ENCODE results near the gene ANAPC10. TPM values are rescaled to one million over a fixed set of nuclear protein-coding genes. Genes with fewer than 3 reads are reported as not detected.
"Not testable (repeated sequence)": the region's sequence is repeated elsewhere in the genome, so short reads cannot be mapped to it uniquely, and the experiment has no call there.

The ANAPC10 gene
- total RNA-seq, 1 donor from 2014 or later, result 20.8 TPM

DNA sequence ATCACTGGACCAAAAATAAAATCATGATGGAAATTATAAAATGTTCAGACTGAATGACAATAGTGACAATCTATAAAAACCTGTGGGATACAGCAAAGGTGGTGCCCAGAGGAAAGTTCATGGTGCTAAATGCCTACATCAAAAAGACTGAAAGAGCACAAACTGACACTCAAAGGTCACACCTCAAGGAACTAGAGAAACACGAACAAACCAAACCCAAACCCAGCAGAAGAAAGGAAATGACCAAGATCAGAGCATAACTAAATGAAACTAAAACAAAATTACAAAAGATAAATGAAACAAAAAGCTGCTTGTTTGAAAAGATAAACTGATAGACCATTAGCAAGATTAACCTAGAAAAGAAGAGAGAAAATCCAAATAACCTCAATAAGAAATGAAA is 78.7 kb downstream of the ANAPC10 start:
- intact Hi-C loops (cut with DNase I), result no loop called here
- DNase-seq (ENCODE audit: low spot score), result no peak

DNA sequence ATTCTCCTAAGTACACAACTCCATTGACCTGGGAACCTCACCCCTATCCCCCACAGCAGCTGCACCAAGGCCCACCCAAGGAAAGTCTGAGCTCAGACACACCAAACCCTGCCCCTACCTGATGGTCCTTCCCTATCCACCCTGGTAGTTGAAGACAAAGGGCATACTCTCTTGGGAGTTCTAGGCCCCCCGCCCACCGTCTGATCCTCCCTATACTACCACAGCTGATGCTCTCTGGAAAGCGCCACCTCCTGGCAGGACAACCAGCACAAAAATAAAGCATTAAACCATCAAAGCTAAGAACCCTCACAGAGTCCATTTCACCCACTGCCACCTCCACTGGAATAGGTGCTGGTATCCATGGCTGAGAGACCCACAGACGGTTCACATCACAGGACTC is 83.6 kb downstream of the ANAPC10 start:
- intact Hi-C loops (cut with DNase I), result no loop called here
- DNase-seq (ENCODE audit: low spot score), result no peak

GRCh38 chr4:145012841-145013240 is 85.2 kb downstream of the ANAPC10 start:
- DNase-seq (ENCODE audit: low spot score), result no peak
- intact Hi-C loops (cut with DNase I), result no loop called here

GRCh38 chr4:145011636-145012035 is 86.4 kb downstream of the ANAPC10 start:
- no peak for DNase-seq (ENCODE audit: low spot score)
- intact Hi-C loops (cut with DNase I), result no loop called here

DNA sequence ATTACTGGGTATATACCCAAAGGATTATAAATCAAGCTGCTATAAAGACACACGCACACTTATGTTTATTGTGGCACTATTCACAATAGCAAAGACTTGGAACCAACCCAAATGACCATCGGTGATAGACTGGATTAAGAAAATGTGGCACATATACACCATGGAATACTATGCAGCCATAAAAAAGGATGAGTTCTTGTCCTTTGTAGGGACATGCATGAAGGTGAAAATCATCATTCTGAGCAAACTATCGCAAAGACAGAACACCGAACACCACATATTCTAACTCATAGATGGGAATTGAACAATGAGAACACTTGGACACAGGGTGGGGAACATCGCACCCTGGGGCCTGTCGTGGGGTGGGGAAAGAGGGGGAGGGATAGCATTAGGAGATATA is 87.7 kb downstream of the ANAPC10 start:
- intact Hi-C loops (cut with DNase I); DNase-seq (ENCODE audit: low spot score): not testable (repeated sequence)

- intact Hi-C loops (cut with DNase I), result no loop called here
- DNase-seq (ENCODE audit: low spot score), result no peak
Measured at GRCh38 chr4:145003675-145004074, 94.3 kb downstream of the ANAPC10 start.

GRCh38 chr4:145001635-145002034 is 96.4 kb downstream of the ANAPC10 start:
- no peak for DNase-seq (ENCODE audit: low spot score)
- intact Hi-C loops (cut with DNase I), result no loop called here

DNA sequence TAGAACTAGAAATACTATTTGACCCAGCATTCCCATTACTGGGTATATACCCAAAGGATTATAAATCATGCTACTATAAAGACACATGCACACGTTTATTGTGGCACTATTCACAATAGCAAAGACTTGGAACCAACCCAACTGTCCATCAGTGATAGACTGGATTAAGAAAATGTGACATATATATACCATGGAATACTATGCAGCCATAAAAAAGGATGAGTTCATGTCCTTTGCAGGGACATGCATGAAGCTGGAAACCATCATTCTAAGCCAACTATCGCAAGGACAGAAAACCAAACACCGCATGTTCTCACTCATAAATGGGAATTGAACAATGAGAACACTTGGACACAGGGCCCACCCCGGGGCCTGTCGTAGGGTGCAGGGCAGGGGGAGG is 97.3 kb downstream of the ANAPC10 start:
- intact Hi-C loops (cut with DNase I); DNase-seq (ENCODE audit: low spot score): not testable (repeated sequence)

DNA sequence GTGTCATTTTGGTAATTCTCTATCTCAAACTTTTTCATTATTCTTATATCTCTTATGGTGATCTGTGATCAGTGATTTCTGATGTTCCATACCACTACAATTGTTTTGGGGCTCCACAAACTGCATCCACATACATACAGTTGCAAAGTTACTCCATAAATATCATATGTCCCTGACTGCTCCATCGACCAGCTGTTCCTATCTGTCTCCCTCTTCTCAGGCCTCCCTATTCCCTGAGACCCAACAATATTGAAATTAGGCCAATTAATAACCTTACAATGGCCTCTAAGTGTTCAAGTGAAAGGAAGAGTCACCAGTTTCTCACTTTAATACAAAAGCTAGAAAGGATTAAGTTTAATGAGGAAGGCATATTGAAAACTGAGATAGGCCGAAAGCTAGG is 108.7 kb downstream of the ANAPC10 start:
- DNase-seq (ENCODE audit: low spot score), result no peak
- intact Hi-C loops (cut with DNase I), result no loop called here

DNA sequence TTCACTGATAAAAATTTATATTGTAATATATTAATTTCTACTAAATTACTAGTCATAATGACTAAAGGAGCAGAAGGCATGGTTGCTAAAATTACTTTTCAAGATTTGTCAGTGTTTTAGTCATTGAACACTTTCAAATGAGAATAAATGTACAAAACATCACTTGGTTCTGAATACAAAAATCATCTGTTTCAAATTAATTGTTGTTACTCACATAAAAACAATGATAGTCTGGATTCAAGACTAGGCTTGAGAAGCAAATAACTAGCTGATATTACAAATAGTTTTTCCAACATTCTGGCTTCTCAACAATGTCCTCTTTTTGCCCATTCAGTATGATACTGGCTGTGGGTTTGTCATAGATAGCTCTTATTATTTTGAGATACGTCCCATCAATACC is 112.5 kb downstream of the ANAPC10 start:
- intact Hi-C loops (cut with DNase I), result no loop called here
- DNase-seq (ENCODE audit: low spot score), result no peak

GRCh38 chr4:144985014-144985413 is 113.0 kb downstream of the ANAPC10 start:
- DNase-seq (ENCODE audit: low spot score), result no peak
- intact Hi-C loops (cut with DNase I), result no loop called here

DNA sequence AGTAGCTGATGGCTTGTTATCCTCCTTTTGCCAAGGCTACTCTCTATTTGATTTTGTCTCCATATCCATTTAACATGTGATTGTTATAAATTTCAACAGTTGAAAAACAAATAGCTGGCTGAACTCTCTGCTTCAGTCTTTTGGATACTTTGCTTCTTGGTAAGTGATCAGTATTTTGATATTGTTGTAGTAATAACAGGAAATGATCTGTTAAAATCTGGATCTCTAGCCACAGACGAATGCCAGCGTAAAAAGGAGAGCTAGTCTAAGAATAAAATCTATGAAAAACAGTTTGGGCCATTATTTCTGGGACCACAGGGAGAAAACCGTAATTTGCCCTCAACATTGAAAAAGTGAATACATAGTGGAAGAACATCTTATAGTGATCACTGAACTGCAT is 113.8 kb downstream of the ANAPC10 start:
- intact Hi-C loops (cut with DNase I), result no loop called here
- no peak for DNase-seq (ENCODE audit: low spot score)

DNA sequence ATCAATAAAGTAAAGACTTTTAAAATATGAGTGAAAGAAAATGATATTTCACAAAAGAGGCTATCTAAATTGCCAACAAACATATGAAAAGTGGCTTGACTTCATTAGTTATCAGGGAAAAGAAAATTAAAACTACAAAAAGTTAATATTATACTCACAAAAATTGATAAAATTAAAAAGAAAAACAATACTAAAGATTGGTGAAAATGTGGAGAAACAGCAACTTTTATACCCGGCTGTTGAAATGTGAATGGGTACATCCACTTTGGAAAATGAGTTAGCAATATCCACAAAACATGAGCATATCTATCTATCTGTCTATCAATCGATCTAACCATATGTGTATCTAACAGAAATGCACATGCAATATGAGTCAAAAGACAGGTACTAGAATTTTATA is 122.3 kb downstream of the ANAPC10 start:
- no peak for DNase-seq (ENCODE audit: low spot score)
- intact Hi-C loops (cut with DNase I), result no loop called here

GRCh38 chr4:144970597-144970996 is 127.4 kb downstream of the ANAPC10 start:
- intact Hi-C loops (cut with DNase I), result no loop called here
- DNase-seq (ENCODE audit: low spot score), result no peak

GRCh38 chr4:144969821-144970220 is 128.2 kb downstream of the ANAPC10 start:
- no peak for DNase-seq (ENCODE audit: low spot score)
- intact Hi-C loops (cut with DNase I), result no loop called here

GRCh38 chr4:144968606-144969005 is 129.4 kb downstream of the ANAPC10 start:
- intact Hi-C loops (cut with DNase I), result no loop called here
- no peak for DNase-seq (ENCODE audit: low spot score)

DNA sequence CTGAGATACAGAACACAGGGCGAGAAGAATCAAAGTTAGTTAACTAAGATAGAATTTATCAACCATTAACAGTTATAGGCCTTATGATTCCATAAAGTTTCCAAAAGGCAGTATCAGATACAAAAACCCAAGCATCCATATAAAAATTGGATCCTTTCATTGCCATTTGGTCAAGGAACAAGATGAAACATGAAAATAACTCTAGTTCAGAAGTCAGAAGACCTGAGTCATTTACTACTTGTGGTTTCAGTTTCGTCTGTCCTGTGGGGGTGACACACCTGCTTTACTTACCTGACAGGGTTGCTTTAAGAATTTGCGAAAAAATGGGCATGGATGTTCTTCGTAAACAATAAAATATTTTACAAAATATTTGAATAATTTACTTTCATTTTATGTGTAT is 130.8 kb downstream of the ANAPC10 start:
- intact Hi-C loops (cut with DNase I), result no loop called here
- no peak for DNase-seq (ENCODE audit: low spot score)

DNA sequence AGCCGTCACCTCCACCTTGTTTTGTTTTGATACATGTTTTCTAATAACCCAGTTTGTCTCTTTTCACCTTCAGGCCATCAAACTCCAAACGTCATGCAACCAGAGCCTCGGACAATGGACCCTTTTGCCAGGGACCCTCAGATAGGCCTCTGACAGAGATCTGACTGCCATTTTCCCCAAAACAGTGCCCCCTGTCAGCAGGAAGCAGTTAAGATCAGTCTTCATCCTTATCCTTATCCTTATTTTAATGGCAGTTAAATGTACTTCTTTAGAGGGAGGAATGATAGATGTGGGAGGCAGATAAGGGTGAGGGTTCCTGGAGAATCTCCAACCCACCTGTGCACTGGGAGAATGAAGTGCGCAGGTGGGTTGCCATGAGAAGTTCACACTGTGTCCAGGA is 135.7 kb downstream of the ANAPC10 start:
- intact Hi-C loops (cut with DNase I), result no loop called here
- DNase-seq (ENCODE audit: low spot score), result no peak

- no peak for DNase-seq (ENCODE audit: low spot score)
- intact Hi-C loops (cut with DNase I), result no loop called here
Measured at GRCh38 chr4:144955104-144955503, 142.9 kb downstream of the ANAPC10 start.

- DNase-seq (ENCODE audit: low spot score), result no peak
- intact Hi-C loops (cut with DNase I), result no loop called here
Measured at GRCh38 chr4:144954230-144954629, 143.8 kb downstream of the ANAPC10 start.

DNA sequence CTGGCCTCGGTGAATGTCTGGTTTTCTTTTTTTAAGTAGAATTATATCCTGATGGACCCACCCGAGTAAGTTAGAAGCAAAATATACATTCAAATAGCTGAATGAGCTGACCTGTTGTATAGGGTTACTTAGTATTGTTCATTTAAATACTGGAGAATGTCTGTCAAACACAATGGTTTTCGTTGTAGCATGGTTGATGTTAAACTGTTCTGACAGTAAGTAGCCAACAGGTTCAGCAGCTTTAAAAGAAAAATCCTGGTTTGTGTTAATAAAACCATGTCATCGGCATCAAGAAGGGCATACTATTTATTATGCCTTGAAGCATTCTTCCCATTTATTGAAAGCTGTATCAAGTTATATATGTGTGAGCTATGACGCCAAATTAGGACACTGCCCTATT is 149.6 kb downstream of the ANAPC10 start:
- intact Hi-C loops (cut with DNase I), result no loop called here
- no peak for DNase-seq (ENCODE audit: low spot score)

DNA sequence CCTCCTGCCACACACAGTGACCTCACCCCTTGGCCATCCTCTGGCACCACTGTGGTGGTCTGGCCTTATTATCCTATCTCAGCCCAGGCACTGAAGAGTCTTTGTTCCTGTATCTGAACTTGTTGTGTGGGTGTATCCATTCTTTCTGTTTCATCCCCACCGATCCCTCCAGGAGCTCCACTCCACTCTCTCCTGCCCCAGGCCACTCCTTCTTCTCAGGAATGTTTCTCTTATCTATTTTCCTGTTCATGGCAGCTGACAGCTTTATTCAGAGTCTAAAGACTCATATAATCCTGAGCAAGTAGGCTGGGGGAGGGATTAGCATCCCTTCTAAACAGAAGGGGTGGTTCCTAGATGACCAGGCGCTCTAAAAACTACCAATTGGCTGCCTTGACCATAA is 150.0 kb downstream of the ANAPC10 start:
- no peak for DNase-seq (ENCODE audit: low spot score)
- intact Hi-C loops (cut with DNase I), result no loop called here

Measured in cardiac septum (tissue), 1 donor.